Measurements from ENCODE around the gene SERPINB1.

- TF ChIP-seq POLR2AphosphoS5 (IDR thresholded peaks at IDR 0.05) (no peak), CTCF (IDR thresholded peaks at IDR 0.05) (no peak), POLR2A (IDR thresholded peaks at IDR 0.05) (no peak)
Observed at GRCh38 chr6:2820415-2820814, 21.2 kb downstream of the SERPINB1 start.

All from gastroesophageal sphincter (tissue), 3 donors.